Islet precursor cell (in vitro differentiated cells): ENCODE results near the gene CREB5.

Experiments
- DNase-seq: peaks from one replicate; pipeline ENCODE4 v3.0.0-alpha.2; 2018

CREB5 gene

DNA sequence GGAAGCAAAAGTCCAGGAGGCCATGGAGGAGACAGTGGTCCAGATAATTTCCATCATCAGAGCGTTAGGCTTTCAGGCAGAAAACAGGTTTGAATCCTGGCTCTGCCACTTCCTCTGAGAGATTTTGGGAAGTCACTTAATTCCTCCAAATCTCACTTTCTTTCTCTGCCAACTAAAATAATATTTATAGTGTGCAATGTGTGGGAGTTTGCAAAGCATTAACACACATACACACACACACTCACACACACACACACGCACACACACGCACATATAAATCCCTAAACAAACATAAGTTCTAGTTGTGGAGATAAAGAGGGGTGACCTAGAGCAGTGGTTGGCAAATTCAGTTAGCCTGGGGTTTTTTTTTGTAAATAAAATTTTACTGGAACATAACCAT, 461.0 kb downstream of the CREB5 start:
- DNase-seq = no peak

DNA sequence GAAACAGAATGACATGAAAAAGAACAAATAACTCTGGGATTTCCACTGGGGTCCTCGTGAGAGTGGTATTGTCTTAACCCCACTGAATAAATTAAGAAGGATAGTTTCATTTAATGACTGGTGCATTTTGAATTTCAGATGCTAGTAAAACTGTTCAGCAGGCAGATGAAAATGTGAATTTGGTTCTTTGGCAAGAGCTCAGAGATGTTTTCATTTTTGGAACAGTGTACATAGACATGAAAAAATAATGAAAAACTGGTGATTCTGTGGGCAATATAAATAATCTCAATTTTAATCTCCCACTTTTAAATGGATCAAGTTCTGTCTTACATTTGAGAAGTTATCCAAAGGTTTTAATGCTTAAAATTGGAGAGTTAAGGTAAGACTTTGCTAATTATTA, 461.7 kb downstream of the CREB5 start:
- DNase-seq = no peak
